Esophagus (tissue), 2 donors: ENCODE results near the gene PGA5. TPM values are rescaled to one million over a fixed set of nuclear protein-coding genes. Genes with fewer than 3 reads are reported as not detected.
"Not testable (repeated sequence)": the region's sequence is repeated elsewhere in the genome, so short reads cannot be mapped to it uniquely, and the experiment has no call there.

ENCODE experiments used
- H3K27ac ChIP-seq, 2 donors: one replicate each; pipeline ENCODE4 v1.5.1; 2013; ENCODE audit warnings: low read depth in 2 of 2, mild to moderate bottlenecking in 2 of 2, inconsistent platforms in 1 of 2, low read length in 1 of 2, moderate library complexity in 1 of 2
- H3K27me3 ChIP-seq, 2 donors: one replicate each; pipeline ENCODE4 v1.6.1; 2013; ENCODE audit warnings: low read length in 2 of 2, control low read depth in 1 of 2, mild to moderate bottlenecking in 1 of 2; ENCODE audit not compliant: insufficient read depth in 2 of 2, control insufficient read depth in 1 of 2
- H3K36me3 ChIP-seq, 2 donors: one replicate each; pipeline ENCODE4 v1.6.1; 2013; ENCODE audit warnings: low read length in 1 of 2; ENCODE audit not compliant: control insufficient read depth in 2 of 2, insufficient read depth in 2 of 2
- H3K4me1 ChIP-seq, 2 donors: one replicate each; pipeline ENCODE4 v1.6.1; 2013; ENCODE audit warnings: low read length in 1 of 2; ENCODE audit not compliant: control insufficient read depth in 2 of 2, insufficient read depth in 2 of 2
- H3K4me3 ChIP-seq, 2 donors: one replicate each; pipeline ENCODE4 v1.5.1; 2013; ENCODE audit warnings: low read length in 2 of 2, mild to moderate bottlenecking in 2 of 2, low read depth in 1 of 2, moderate library complexity in 1 of 2
- H3K9me3 ChIP-seq, 2 donors: one replicate each; pipeline ENCODE4 v1.6.1; 2013; ENCODE audit warnings: mild to moderate bottlenecking in 2 of 2, low read depth in 1 of 2, low read length in 1 of 2, moderate library complexity in 1 of 2; ENCODE audit not compliant: control insufficient read depth in 2 of 2, insufficient read depth in 1 of 2
- WGBS, 2 donors: extraction: QIAGEN DNeasy Blood & Tissue Kit; methylation state at CpG; one replicate each; pipeline ENCODE4 v1.1.7; 2013; 5-methylcytosine and 5-hydroxymethylcytosine counted together
- polyA plus RNA-seq, 2 donors: library from polyadenylated mRNA; stranded (reverse); fragments of 200-250 nt; gene quantifications; one replicate each; pipeline ENCODE4 v1.2.3, GENCODE V29; 2013
- donor health status: healthy with polysubstance abuse.
- donor health status: Bipolar disorder and iron deficiency.

Gene PGA5
- polyA plus RNA-seq, 2 donors, result 0.11 to 3.2 TPM

DNA sequence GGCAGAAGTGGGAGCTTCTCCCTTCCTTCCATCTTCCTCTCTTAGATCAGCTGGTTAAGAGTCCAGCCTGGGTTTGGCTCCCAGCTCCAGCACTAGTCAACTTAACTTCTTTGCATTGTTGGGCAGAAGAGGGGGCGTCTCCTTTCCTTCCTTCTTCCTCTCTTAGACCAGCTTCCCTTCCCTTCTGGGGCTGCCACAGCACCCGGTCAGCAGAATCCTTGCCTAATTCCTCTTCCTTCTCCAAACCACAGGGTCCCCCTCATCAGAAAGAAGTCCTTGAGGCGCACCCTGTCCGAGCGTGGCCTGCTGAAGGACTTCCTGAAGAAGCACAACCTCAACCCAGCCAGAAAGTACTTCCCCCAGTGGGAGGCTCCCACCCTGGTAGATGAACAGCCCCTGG lies 18.3 kb upstream of the PGA5 start:
- H3K36me3 ChIP-seq, H3K9me3 ChIP-seq, H3K4me1 ChIP-seq, H3K27me3 ChIP-seq, H3K4me3 ChIP-seq, H3K27ac ChIP-seq: not testable (repeated sequence)
- WGBS, 2 donors, result no CpG with 5 or more reads among the region's 5 CpGs

DNA sequence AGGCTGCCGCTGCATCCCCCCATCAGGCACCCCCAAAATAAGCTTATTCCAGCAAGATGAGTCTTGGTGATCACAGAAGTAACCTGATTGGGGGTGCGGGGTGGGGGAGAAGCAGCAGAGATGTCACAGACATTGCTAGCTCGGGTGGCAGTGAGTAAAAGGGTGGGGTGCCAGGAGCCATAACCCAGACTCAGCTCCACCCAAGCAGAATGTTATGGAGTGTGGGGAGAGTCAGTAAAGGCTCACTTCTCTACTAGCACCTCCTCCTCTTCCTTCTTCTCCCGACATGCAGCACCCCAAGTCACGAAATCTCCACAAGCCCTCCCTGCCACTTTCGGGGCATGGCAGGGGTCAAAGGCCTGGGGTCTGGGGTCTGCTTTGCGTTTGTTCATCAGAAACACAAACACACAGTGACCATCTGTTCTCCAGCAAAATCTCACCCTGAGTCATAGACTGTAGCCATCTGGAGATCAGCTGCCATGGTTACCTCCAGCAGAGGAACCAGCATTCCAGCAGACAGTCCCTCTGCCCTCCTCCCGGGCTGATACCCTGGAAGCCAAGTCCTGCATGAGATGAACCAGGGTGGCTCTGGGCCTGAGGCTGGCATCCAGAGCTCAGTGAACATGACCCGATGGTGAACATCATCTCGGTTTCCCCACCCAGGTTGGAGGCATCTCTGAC lies 14.4 kb upstream of the PGA5 start:
- H3K4me3 ChIP-seq, result not testable (repeated sequence)

DNA sequence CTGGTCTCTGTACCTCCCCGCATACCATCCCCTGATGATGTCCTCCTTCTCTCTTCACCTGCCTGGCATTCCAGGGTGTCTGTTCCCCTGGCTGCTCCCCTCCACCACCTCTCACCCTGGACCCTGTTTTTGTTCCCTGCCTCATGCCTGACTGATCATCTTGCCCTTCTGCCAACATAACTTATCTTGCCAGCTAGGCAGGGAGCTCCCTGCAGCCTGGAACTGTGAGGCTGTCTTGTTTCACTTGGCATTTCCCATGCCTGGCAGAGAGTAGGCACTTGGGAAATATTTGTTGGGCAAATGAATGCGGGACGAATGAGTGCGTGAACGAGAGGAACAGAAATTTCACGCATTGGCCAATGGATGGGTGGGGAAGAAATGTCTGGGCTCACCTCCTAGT lies 11.5 kb upstream of the PGA5 start:
- H3K27ac ChIP-seq, H3K4me3 ChIP-seq, H3K9me3 ChIP-seq, H3K36me3 ChIP-seq, H3K4me1 ChIP-seq, H3K27me3 ChIP-seq: not testable (repeated sequence)
- no CpG with 5 or more reads among the region's 6 CpGs for WGBS, 2 donors

More for the DNA sequence above, 14.4 kb upstream of the PGA5 start:
- WGBS, 2 donors, result no CpG with 5 or more reads among the region's 10 CpGs
- H3K4me1 ChIP-seq, H3K27me3 ChIP-seq, H3K27ac ChIP-seq, H3K9me3 ChIP-seq, H3K36me3 ChIP-seq: not testable (repeated sequence)

DNA sequence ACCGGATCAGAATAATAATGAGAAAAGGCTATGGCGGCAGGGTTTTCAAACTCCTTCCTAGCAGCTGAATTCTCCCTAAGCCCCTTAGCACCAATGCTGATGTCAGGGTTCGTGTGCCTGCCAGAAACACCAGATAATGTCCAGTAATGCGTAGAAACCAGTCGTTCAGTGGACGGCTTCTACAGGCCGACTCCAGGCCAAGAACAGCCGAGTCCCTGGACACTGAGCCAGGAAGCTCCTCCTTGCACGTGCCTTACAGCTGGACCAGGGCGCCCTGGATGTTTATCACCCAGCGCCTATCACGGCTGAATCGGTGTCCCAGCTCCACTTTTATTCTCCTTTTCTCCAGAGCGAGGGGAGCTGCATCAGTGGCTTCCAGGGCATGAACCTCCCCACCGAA lies 9.9 kb upstream of the PGA5 start:
- not testable (repeated sequence) for H3K36me3 ChIP-seq, H3K27me3 ChIP-seq, H3K9me3 ChIP-seq, H3K4me3 ChIP-seq, H3K27ac ChIP-seq, H3K4me1 ChIP-seq
- WGBS, 2 donors, result no CpG with 5 or more reads among the region's 15 CpGs

DNA sequence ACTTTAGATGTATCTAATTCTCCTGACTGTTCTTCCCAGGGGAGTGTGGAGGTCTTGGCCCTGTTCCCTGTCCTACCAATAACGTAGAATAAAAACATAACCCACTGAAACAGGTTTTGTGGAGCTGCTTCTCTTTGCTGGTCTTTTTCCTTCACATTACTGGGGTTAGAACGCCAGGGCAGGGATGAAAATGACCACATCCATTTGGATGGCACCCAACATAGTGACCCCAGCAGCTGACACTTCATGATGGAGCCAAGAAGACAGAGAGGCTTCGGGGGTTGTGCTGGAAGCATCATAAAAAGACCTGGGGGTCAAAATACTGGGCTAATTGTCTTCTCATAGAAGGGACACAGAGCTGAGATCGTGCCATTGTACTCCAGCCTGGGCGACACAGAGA lies 9.4 kb upstream of the PGA5 start:
- WGBS, 2 donors, result no CpG with 5 or more reads among the region's 5 CpGs
- H3K36me3 ChIP-seq, result not testable (repeated sequence)

DNA sequence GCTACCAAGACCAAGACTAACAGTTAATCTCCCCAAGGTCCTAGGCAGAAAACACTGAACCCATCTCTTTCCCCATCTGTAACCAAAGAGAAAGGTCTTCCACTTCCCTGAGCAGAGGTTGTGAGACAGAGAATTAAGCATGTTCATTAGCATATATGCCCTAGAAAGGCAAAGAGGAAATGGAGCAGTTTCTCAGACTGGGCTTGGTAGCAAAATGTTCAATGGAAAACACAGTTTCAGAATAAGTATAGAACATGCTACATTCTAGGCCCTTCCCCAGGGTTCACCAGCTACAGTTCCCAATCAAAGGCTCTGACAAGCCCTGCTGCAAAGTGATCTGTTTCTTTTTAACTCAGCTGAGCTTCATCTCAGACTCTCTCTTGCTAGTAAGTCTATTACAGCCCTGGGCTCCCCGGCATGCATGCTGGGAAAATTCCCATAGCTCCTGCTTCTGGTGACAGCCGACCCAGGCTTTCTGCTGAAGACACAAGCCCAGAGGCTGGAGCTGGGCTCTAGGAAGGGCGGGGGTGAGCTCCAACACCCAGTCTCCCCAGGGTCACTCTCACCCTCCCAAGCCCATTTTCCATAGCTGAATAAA lies 8.3 kb upstream of the PGA5 start:
- H3K4me3 ChIP-seq, H3K9me3 ChIP-seq, H3K27ac ChIP-seq, H3K4me1 ChIP-seq, H3K27me3 ChIP-seq, H3K36me3 ChIP-seq: not testable (repeated sequence)
- WGBS, 2 donors, result no CpG with 5 or more reads among the region's 3 CpGs

More for the DNA sequence above, 9.4 kb upstream of the PGA5 start:
- H3K27me3 ChIP-seq, H3K9me3 ChIP-seq, H3K4me3 ChIP-seq, H3K27ac ChIP-seq, H3K4me1 ChIP-seq: not testable (repeated sequence)

DNA sequence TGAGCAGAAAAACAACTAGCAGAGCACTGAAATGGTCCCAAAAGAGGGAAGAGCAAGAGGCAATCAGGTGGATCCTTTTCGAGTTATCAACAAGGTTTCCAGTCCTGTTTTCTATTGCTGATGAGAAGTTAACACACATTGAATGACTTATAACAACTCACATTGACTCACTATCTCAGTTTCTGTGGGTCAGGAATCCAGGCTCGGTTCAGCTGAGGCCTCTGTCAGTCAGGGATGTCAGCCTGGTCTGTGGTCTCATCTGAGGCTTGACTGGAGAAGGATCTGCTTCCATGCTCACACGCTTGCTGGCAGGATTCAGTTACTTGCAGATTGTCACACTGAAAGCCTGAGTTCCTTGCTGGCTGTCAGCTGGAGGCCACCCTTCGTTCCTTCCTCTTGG lies 3.8 kb upstream of the PGA5 start:
- not testable (repeated sequence) for H3K27me3 ChIP-seq, H3K9me3 ChIP-seq, H3K27ac ChIP-seq, H3K36me3 ChIP-seq, H3K4me1 ChIP-seq, H3K4me3 ChIP-seq
- no CpG with 5 or more reads among the region's 4 CpGs for WGBS, 2 donors

DNA sequence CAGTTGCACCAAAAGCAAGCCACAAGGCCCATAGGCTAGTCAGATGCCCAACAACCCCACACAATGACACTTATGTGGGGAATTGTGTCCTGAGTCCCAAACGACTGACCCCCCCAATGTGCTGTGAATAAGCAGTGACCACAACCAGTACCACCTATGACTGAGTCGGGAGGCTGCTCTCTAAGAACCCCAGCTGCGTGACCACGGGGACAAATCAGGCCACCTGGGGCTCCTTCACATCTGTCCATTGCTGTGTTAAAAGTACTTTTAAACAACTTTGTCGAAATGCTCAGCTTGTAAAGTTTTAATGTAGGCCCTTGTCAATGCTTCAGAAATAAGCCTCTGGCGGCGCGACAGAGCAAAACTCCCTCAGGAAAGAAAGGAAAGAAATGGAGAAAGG lies 687 bp upstream of the PGA5 start:
- not testable (repeated sequence) for H3K27ac ChIP-seq, H3K4me3 ChIP-seq, H3K36me3 ChIP-seq, H3K9me3 ChIP-seq, H3K27me3 ChIP-seq, H3K4me1 ChIP-seq
- WGBS, 2 donors, result 74 to 78% methylated on average over 7 to 8 of the region's 8 CpGs

DNA sequence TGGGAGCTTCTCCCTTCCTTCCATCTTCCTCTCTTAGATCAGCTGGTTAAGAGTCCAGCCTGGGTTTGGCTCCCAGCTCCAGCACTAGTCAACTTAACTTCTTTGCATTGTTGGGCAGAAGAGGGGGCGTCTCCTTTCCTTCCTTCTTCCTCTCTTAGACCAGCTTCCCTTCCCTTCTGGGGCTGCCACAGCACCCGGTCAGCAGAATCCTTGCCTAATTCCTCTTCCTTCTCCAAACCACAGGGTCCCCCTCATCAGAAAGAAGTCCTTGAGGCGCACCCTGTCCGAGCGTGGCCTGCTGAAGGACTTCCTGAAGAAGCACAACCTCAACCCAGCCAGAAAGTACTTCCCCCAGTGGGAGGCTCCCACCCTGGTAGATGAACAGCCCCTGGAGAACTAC lies 551 bp downstream of the PGA5 start:
- H3K36me3 ChIP-seq, H3K27ac ChIP-seq: not testable (repeated sequence)
- WGBS, 2 donors, result no CpG with 5 or more reads among the region's 5 CpGs

DNA sequence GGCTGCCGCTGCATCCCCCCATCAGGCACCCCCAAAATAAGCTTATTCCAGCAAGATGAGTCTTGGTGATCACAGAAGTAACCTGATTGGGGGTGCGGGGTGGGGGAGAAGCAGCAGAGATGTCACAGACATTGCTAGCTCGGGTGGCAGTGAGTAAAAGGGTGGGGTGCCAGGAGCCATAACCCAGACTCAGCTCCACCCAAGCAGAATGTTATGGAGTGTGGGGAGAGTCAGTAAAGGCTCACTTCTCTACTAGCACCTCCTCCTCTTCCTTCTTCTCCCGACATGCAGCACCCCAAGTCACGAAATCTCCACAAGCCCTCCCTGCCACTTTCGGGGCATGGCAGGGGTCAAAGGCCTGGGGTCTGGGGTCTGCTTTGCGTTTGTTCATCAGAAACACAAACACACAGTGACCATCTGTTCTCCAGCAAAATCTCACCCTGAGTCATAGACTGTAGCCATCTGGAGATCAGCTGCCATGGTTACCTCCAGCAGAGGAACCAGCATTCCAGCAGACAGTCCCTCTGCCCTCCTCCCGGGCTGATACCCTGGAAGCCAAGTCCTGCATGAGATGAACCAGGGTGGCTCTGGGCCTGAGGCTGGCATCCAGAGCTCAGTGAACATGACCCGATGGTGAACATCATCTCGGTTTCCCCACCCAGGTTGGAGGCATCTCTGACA lies 4.4 kb downstream of the PGA5 start:
- no CpG with 5 or more reads among the region's 10 CpGs for WGBS, 2 donors
- H3K36me3 ChIP-seq, H3K27ac ChIP-seq, H3K27me3 ChIP-seq, H3K4me3 ChIP-seq, H3K4me1 ChIP-seq, H3K9me3 ChIP-seq: not testable (repeated sequence)

More for the DNA sequence above, 551 bp downstream of the PGA5 start:
- H3K9me3 ChIP-seq, H3K27me3 ChIP-seq, H3K4me3 ChIP-seq, H3K4me1 ChIP-seq: not testable (repeated sequence)
